HG02938 (cell line): ENCODE data around the gene PPP1R2C.

ENCODE experiments used
- ATAC-seq: cut with Tn5 transposase; IDR thresholded peaks from one replicate; pipeline ENCODE4 v1.9.1; 2021; ENCODE audit warnings: mild to moderate bottlenecking, moderate library complexity; ENCODE audit not compliant: unreplicated experiment

The PPP1R2C gene

DNA sequence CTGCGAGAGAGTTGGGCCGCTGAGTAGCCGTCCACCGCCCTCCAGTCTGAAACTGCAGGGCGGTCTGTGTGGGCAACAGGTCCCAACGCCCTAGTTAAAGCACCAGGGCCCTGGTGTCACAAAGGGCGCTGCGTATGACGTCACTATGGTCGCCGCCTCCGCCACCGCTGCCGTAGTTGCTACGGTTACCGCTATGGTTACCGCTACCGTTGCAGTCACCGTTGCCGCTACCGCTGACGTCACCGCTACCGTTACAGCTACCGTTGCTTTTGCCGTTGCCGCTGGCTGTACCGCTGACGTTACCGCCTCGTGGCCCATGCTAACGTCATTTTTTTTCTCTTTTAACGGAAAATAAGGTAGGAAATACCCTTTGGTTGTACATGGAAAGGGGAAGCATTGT, at the start of gene PPP1R2C:
PPP1R2C (minus strand) TSS at position 68 of the 400 bp plus-strand sequence. CDS start 84 bp downstream, outside the sequence.
- ATAC-seq, result no peak

DNA sequence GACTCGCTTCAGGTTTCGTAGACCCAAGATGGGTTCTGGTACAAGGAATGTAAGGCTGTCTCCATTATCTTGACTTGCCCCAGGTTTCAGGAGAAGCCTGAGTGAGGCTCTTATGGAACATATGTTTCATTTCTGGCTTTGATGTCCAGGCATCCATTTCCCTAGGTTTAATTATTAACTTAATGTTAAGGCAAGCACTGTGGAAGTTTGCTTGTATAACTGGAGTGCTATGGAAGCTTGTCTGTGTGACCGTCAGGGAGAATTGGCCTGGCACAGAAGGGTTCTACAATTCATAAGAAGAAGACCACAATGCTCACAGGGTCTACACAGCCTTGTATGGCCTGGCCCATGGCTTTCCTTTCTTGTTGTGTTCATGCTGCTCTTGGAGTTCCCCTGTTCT, 47.2 kb upstream of the PPP1R2C start:
- no peak for ATAC-seq

DNA sequence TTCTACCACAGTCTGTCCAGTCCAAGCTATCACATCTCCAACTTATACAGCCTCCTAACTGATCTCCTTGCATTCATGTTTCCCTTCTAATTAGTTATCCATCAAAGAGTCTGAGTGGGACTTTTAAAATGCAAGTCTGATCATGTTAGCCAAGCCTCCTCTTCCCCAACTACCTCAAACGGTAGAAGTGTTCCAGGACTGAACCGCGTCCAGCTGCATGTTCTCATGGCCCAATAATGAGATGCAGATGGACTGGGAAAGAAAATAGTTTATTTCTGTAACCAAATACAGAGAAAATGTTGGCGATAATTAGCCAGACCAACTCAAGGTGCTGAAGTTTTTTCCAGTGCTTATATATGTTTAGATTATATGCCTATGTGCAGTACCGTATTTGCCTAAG, 46.6 kb upstream of the PPP1R2C start:
- no peak for ATAC-seq

DNA sequence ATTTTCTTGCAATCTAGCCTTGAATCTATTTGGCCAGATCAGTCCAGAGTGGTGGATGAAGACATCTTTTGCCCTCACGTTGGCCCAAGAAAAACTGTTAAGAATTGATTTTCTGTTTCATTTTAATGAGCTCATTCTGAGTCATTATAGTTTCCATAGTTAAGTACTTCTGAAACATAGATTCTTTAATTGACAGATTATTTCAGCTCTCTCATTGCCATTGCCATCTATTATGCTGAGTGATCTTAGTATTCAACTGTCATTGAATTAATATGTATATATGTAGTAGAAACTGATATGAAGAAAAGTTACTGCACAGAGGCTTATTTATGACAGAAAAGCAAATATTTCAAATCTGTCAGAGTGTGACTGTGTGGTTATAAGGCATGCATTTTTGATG, 45.5 kb upstream of the PPP1R2C start:
- ATAC-seq, result no peak

DNA sequence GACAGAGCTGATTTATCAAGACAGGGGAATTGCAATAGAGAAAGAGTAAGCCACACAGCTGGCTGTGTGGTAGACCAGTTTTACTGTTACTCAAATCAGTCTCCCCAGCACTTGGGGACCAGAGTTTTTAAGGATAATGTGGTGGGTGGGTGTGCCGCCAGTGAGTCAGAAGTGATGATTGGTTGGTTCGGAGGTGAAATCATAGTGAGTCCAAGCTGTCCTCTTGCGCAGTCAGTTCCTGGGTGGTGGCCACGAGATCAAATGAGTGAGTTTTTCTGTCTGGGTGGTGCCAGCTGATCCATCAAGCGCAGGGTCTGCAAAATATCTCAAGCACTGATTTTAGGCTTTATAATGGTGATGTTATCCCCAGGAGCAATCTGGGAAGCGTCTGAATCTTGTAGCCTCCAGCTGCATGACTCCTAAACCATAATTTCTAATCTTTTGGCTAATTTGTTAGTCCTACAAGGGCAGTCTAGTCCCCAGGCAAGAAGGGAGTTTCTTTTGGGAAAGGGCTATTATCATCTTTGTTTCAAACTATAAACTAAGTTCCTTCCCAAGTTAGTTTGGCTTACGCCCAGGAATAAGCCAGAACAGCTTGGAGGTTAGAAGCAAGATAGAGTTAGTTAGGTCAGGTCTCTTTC, 44.0 kb upstream of the PPP1R2C start:
- no peak for ATAC-seq

DNA sequence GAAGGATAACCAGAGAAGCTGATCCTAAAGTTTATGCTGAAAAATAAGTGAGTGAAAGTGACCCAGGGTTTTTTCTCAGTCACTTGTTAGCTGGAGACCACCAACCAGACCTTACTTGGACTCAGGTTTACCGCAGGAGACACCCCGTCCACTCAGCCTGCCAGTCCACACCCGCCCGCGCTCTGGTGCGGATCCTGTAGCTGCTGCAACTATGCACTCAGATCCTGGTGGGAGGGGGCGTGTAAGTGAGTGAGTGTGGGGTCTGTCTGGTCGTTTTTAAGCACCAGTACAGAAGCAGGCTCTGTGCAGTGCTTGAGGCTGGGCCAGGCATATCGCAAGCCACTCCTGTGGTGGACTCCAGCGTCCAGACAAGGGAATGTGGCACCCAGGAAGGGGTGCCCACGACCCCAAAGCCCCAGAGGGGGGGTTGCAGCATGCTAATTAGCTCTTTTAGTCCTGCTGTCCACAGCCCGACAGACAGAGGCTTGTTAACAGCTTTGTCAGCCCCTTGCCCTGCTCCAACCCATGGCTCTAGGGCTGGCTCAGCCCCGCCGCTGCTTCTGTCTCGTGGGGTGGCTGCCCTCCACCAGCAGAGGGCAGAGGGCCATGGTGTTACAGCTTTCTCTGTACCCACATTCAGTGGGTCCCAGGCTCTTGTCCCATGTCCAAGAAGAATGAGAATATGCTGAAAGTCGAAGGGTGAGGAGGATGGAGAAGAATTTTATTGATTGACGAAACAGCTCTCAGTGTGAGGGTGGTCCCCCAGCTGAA, 40.4 kb upstream of the PPP1R2C start:
- no peak for ATAC-seq

DNA sequence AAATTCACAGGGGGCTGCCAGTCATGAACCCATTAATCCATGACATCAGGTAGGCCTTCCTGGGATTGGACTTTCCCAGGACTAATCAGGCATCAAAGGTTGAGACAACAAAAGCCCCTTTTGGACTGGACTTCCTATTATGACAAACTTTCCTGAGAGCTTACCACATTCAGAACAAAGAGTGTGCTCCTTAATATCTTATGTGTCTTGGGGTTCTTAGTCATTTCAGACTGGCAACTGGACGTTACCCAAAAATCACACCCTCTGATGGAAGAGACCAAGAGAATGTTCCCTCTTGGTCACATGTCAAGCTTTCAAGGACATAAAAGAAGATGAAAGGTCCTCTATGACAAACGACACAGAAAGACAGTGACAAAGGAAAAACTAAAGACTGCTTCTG, 31.6 kb upstream of the PPP1R2C start:
- no peak for ATAC-seq

DNA sequence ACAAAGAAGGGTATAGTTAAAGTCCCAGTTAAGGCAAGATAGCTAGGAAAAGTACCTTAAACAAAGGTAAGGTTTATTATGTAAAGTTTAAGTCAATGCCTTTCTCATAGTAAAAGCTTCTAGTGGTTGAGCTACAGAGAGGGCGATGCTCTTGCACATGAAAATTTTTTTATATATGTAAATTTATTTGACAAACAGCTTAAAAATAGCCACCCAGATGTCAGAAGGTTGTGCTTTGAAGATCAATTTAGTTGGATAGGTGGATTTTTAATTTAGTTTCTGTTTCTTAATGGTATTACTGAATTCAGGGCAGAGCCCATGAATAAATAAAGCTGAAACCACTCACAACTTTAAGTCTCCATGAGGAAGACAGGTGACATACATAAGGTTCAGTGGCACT, 29.4 kb upstream of the PPP1R2C start:
- no peak for ATAC-seq

DNA sequence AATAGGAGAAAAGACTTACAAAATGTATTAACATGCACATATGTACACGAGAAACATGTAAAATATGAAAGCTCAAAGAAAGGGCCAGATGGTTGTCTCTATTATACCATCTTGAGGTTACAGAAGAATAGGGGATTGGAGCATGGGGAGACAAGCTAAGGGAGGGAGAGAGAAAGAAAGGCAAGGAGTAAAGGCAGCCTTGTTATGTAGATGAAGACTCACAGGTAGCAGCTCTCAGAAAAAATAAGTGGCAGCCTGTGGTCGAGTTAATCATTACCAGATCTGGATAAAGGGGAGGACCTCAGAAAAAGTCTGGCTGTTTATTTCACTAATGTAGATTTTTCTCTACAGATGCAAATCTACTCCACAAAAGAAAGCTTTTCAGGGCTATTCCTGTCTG, 26.6 kb upstream of the PPP1R2C start:
- ATAC-seq, result no peak

DNA sequence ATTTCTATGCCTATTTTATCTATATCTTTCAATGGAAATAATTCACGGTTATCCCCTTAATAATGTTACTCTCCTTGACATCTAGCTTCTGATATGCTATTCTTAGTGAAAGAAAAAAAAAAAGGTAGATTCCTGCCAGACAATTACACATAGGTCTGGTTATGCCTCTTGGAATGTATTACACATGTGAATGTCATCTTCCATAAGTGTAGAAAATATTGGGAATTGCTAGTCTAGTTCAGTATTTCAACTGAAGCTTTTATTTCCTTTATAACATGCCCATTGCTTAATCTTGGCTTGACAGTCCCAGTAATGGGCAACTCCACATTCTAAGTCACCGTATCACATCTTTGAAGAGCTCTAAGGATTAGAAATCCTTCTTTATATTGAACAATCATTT, 25.4 kb upstream of the PPP1R2C start:
- ATAC-seq, result no peak

DNA sequence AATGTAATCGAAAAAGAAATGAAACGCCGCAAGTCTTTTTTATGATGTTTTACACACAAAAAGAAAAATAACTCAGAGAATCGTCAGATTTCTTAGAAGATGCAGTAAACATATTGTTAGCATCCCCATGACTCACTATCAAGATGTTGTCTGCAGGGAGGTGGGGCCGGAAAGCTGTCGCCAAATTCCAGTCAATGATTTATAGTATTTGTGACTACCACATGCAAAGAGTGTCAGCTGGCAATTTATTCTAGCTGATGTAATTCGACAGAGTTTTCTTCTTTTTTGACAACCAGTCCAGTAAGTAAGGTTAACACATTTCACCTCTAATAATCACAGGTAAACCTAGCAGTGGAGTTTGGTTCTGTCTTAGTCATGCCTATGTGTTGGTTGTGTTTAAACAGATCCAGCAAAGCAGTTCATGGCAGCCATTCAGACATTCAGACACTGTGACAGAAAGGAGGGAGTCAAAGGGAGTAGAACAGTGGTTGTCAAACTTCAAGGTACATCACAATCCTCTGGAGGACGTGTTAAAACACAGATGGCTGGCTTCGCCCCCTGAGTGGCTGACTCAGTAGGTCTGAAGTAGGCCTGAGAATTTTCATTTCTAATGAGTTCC, 19.8 kb upstream of the PPP1R2C start:
- no peak for ATAC-seq

DNA sequence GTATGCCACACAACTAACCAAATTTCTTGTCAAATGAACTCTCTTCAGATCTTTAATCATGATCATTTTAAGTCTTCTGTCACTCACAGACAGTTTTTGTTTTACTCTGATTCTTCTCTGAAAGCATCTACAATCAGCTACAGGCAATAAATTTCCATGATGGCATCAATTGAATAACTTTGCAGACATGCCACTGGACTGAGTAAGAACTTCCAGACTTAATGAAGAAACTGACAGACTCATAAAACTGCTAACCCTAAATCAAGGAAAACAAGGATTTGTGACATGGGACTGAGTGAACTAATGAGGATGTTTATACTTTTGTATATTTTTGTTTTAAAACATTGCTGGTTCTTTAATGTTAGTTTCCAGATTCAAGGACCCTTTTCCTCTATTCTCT, 5.5 kb upstream of the PPP1R2C start:
- no peak for ATAC-seq

DNA sequence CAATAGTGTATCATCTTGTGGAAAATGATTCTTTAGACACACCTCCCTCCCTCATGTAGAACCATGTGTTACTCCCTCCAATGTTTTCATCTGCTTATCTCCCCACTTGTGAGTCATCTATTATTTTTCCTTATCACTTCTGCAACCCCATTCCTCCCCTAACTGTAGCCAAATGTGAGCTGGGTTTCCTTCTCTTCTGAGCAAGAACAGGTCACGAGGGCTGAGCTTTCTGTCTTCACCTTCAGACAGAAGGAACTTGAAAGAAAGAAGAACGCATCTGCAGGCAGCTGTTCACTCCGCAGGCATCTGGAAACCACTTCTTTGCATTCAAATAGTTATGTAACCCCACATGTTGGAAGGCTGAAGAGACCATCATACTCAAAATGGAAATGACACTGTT, 1.8 kb downstream of the PPP1R2C start:
- no peak for ATAC-seq

DNA sequence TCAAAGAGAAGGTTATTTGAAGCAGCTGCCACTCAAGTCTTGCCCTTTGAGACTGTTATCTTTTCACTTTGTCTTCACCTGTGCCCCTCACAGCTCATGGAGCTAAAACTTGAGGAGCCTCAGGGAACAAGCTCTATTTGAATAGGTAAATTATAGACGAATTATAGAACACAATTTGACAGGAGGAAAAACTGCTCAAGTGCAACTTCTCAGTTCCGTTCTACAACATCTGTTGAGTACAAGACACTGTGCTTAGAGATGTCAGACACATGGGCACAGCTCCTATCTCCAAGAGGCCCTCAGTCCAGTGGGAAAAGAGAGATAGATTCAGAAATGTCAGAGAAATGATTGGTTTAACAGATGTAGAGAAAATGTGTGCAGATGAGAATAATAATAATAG, 5.1 kb downstream of the PPP1R2C start:
- ATAC-seq, result no peak

DNA sequence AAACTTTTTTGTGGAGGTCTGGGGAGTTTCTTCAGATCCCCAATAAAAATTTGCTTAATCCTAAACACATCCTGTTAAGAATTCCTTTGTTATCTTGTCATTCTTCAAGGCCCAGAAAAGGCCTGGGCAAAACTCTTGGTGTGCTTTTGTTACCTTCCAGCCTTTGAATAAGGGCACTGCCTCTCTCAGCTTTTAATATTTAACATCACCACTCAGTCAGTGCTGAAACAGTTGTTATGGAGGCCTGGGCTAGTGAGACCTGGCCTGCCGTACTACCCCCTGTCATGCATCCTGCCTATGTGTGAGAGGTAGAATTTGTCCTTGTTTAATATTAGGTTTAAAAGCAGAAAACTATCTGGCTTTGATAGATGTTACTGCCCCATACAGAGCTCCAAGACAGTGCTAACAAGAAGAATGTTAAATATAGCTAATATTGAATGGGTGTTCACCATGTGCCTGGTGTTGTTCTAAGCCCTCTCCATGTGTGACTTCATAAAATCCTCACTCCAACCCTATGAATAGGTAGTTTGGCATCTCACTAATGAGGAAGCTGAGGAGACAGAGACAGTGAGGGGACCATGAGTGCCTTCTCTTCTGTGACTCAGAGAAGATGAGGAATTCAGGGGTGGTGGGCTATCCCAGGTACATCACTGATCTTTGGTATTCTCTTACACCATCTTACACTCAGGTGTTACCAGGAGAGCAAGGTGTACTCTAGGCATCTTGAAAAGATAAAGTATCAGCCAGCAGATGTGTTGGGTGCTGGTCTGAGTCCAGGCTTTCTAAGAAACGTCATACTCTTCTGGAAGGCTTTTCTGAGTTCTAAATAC, 6.2 kb downstream of the PPP1R2C start:
- ATAC-seq, result no peak

DNA sequence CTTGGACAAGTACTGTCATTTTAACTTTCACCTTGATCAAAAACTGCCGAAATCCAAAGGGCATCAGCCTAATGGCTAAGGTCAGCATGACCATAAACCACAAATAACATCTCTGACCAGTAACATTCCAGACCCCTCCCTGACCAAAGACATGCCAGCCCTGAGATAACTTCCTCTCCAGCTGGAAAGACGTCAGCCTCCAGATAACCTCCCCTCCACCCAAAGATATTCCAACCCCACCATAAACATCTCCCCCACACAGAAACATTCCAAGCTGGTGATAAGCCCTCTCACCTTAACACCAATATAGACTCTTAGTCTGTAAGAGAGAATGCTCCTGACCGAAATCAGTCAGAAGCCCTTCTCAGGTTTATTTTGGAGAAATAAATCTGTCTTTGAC, 7.4 kb downstream of the PPP1R2C start:
- no peak for ATAC-seq

DNA sequence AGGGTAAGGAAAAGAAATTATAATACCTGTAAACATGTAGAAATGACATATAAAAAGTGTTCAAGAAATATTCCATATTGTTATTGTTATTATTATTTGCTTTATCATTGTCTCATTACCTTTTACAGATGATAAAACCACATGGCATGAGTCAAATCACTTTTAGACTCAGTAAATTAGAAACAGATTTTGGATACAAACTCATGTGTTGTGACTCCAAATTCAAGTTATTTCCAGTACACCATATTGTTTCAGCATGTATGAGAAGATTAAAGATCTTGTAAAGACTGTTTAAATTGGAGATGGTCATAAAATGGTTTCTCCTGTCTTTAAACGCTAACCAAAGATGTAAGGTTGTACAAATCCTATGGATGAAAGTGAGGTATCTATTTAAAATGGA, 18.1 kb downstream of the PPP1R2C start:
- ATAC-seq, result no peak

DNA sequence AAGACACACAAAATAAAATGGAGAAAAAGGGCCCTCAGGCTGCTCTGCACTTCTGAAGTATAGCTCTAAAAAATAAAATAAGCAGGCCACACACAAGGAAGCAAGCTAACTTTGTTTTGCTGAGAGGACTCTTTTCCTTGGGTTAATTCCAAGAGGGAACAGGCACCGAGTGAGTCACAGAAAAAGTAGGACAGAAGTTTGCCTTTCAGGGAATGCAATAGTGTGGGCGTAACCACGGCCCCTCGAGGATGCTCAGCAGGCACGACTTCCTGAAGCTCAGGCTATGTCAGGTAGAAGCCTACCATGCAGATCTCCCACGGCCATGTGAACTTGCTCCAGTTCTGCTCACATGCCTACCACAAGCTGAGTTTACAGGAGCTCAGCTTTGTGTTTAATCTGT, 22.1 kb downstream of the PPP1R2C start:
- ATAC-seq, result no peak

DNA sequence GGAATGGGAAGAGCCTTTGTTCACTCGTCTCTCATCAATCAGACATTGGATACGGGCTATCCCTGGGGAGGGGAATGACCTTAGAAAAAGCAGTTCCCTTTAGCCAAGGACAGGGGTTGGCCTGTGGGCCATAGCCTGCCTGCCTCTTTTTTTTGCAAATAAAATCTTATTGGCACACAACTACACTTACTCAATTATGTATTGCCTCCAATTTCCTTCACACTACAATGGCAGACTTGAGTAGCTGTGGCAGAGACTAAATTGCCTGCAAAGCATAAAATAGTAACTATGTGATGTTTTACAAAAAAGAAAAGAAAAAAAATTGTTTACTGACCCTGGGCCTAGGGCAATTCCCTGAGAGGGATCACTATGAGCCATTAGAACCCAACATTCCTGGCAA, 23.4 kb downstream of the PPP1R2C start:
- ATAC-seq, result no peak

DNA sequence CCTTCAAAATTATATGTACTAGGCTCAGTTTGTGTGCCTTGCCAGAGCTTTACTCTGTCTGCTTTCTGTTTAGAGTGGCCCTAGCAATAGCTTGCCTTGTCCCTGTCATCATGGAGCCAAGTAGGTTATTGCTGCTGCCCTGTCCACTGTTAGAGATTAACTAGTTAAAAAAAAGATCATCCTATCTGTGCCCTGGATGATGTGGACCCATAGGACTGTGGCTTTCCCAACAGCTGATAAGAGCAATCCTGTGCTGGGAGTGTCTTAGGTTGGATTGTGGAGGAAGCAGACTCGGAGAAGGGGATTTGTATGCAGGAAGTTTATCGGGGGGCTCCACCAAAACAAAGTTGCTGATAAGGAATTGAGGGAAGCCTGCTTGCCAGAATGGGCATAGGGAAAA, 23.8 kb downstream of the PPP1R2C start:
- no peak for ATAC-seq

DNA sequence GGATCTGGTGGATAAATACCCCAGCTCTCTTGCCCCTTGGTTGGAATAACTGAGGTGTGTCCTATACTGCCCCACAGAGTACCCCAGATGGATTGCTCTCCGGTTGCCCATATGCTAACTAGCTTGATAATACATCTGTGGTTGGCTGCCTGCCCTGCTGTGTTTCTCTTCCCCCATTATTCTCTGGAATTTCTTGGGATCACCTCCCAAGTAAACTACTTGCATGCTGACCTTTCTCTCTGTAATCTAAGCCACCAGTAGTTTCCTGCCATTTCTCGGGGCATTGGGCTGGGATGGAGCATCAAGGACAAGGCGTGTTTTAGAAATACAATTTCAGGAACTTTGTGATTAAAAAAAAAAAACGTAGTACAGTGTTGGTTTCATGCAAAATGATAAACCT, 25.2 kb downstream of the PPP1R2C start:
- no peak for ATAC-seq
